Measurements from ENCODE around the gene RTN4RL1.
"Not testable (repeated sequence)": the region's sequence is repeated elsewhere in the genome, so short reads cannot be mapped to it uniquely, and the experiment has no call there.

The RTN4RL1 gene

GRCh38 chr17:2024572-2025219, 438 bp downstream of the RTN4RL1 start:
- H3K9me3 Mint-ChIP-seq: no peaks in the 10 kb centered on the region
- peaks cover 58% of the 10 kb centered on the region for H3K4me1 Mint-ChIP-seq
- peak; percentile 21 for ATAC-seq
- peak in 1 of 2 donors; percentile 39 for DNase-seq
- H3K27me3 Mint-ChIP-seq: peaks cover 43% of the 10 kb centered on the region
- peak overlapping the region; percentile 69 to 78 for H3K4me3 Mint-ChIP-seq
- H3K27ac Mint-ChIP-seq: no peak overlapping the region

GRCh38 chr17:2023692-2024571, 1.2 kb downstream of the RTN4RL1 start:
- Mint-ChIP-seq H3K27me3 (peaks cover 40% of the 10 kb centered on the region), H3K4me3 (peak overlapping the region; percentile 69 to 78), H3K27ac (peak overlapping the region in 1 of 2 donors; percentile 62), H3K9me3 (no peaks in the 10 kb centered on the region), H3K4me1 (peaks cover 53% of the 10 kb centered on the region)
- ATAC-seq: peak; percentile 45
- no peak for DNase-seq

- Mint-ChIP-seq H3K4me3 (peak overlapping the region; percentile 53 to 70), H3K4me1 (peaks cover 50% of the 10 kb centered on the region), H3K27me3 (peaks cover 35% of the 10 kb centered on the region), H3K27ac (no peak overlapping the region), H3K9me3 (no peaks in the 10 kb centered on the region)
- DNase-seq: no peak
- no peak for ATAC-seq
These were observed 1.9 kb downstream of the RTN4RL1 start for GRCh38 chr17:2023256-2023655.

- DNase-seq (no peak), ATAC-seq (no peak)
- H3K4me3 Mint-ChIP-seq: peak overlapping the region; percentile 39 to 70
- peaks cover 46% of the 10 kb centered on the region for H3K4me1 Mint-ChIP-seq
- no peak overlapping the region for H3K27ac Mint-ChIP-seq
- no peaks in the 10 kb centered on the region for H3K9me3 Mint-ChIP-seq
- H3K27me3 Mint-ChIP-seq: peaks cover 35% of the 10 kb centered on the region
These were observed 2.4 kb downstream of the RTN4RL1 start for GRCh38 chr17:2022647-2023240.

- no peak for DNase-seq
- H3K27me3 Mint-ChIP-seq: peaks cover 15% of the 10 kb centered on the region
- H3K4me1 Mint-ChIP-seq: peaks cover 33% of the 10 kb centered on the region
- H3K4me3 Mint-ChIP-seq: no peak overlapping the region
- H3K9me3 Mint-ChIP-seq: no peaks in the 10 kb centered on the region
- no peak for ATAC-seq
- H3K27ac Mint-ChIP-seq: peak overlapping the region in 1 of 2 donors; percentile 33
These were observed 4.4 kb downstream of the RTN4RL1 start for GRCh38 chr17:2020721-2021120.

GRCh38 chr17:2019723-2020122, 5.4 kb downstream of the RTN4RL1 start:
- H3K27ac Mint-ChIP-seq: no peak overlapping the region
- H3K4me3 Mint-ChIP-seq: no peak overlapping the region
- no peaks in the 10 kb centered on the region for H3K9me3 Mint-ChIP-seq
- H3K27me3 Mint-ChIP-seq: peaks cover 16% of the 10 kb centered on the region
- peaks cover 27% of the 10 kb centered on the region for H3K4me1 Mint-ChIP-seq
- ATAC-seq (no peak), DNase-seq (no peak)

GRCh38 chr17:2018716-2019510, 6.2 kb downstream of the RTN4RL1 start:
- DNase-seq: no peak
- Mint-ChIP-seq H3K9me3 (no peaks in the 10 kb centered on the region), H3K4me1 (peaks cover 21% of the 10 kb centered on the region), H3K4me3 (no peak overlapping the region), H3K27ac (no peak overlapping the region), H3K27me3 (peaks cover 24% of the 10 kb centered on the region)
- no peak for ATAC-seq

GRCh38 chr17:2017274-2017941, 7.7 kb downstream of the RTN4RL1 start:
- ATAC-seq: no peak
- no peak overlapping the region for H3K4me3 Mint-ChIP-seq

GRCh38 chr17:2016494-2016893, 8.6 kb downstream of the RTN4RL1 start:
- no peak overlapping the region for H3K27ac Mint-ChIP-seq
- H3K9me3 Mint-ChIP-seq: no peaks in the 10 kb centered on the region
- DNase-seq: no peak
- ATAC-seq: no peak
- H3K27me3 Mint-ChIP-seq: peaks cover 26% of the 10 kb centered on the region
- H3K4me1 Mint-ChIP-seq: peaks cover 10% of the 10 kb centered on the region
- no peak overlapping the region for H3K4me3 Mint-ChIP-seq

More at GRCh38 chr17:2017274-2017941, 7.7 kb downstream of the RTN4RL1 start:
- Mint-ChIP-seq H3K27ac (no peak overlapping the region), H3K9me3 (no peaks in the 10 kb centered on the region), H3K4me1 (peaks cover 10% of the 10 kb centered on the region), H3K27me3 (peaks cover 24% of the 10 kb centered on the region)
- no peak for DNase-seq

GRCh38 chr17:2015314-2015713, 9.8 kb downstream of the RTN4RL1 start:
- DNase-seq (no peak), ATAC-seq (no peak)
- no peak overlapping the region for H3K4me3 Mint-ChIP-seq
- H3K4me1 Mint-ChIP-seq: peaks cover 6% of the 10 kb centered on the region
- no peak overlapping the region for H3K27ac Mint-ChIP-seq
- no peaks in the 10 kb centered on the region for H3K9me3 Mint-ChIP-seq
- peaks cover 31% of the 10 kb centered on the region for H3K27me3 Mint-ChIP-seq

- H3K27ac Mint-ChIP-seq: no peak overlapping the region
- no peaks in the 10 kb centered on the region for H3K9me3 Mint-ChIP-seq
These were observed 11.2 kb downstream of the RTN4RL1 start for GRCh38 chr17:2013994-2014317.

GRCh38 chr17:2013220-2013993, 11.7 kb downstream of the RTN4RL1 start:
- H3K4me1 Mint-ChIP-seq, DNase-seq, ATAC-seq, H3K27ac Mint-ChIP-seq, H3K9me3 Mint-ChIP-seq, H3K4me3 Mint-ChIP-seq: not testable (repeated sequence)
- H3K27me3 Mint-ChIP-seq: peaks cover 31% of the 10 kb centered on the region

More at GRCh38 chr17:2013994-2014317, 11.2 kb downstream of the RTN4RL1 start:
- peaks cover 31% of the 10 kb centered on the region for H3K27me3 Mint-ChIP-seq
- ATAC-seq (no peak), DNase-seq (no peak)
- H3K4me1 Mint-ChIP-seq: peaks cover 6% of the 10 kb centered on the region
- no peak overlapping the region for H3K4me3 Mint-ChIP-seq

- peak overlapping the region in 1 of 2 donors; percentile 83 for H3K27ac Mint-ChIP-seq
These were observed 12.6 kb downstream of the RTN4RL1 start for GRCh38 chr17:2012499-2012898.

More at GRCh38 chr17:2012499-2012898, 12.6 kb downstream of the RTN4RL1 start:
- Mint-ChIP-seq H3K4me3 (no peak overlapping the region), H3K4me1 (no peaks in the 10 kb centered on the region), H3K9me3 (no peaks in the 10 kb centered on the region), H3K27me3 (peaks cover 24% of the 10 kb centered on the region)
- DNase-seq (no peak), ATAC-seq (no peak)
